SK-N-SH (cell line): ENCODE results near the gene FAM9C. TPM values are rescaled to one million over a fixed set of nuclear protein-coding genes. Genes with fewer than 3 reads are reported as not detected.
"Not testable (repeated sequence)": the region's sequence is repeated elsewhere in the genome, so short reads cannot be mapped to it uniquely, and the experiment has no call there.

ENCODE experiments used
- CTCF ChIA-PET: fragments of 300-600, 350-600 bp; formaldehyde crosslinking; extraction: SDS; loops from one replicate; lab custom pipeline; 2021; lab: Yijun Ruan, JAX
- POLR2A ChIA-PET: fragments of 350-600 bp; sonication (Branson Sonifier 250); formaldehyde crosslinking; extraction: SDS; loops from one replicate; lab custom pipeline; 2020; ENCODE audit warnings: antibody characterized with exemption, inconsistent platforms; lab: Yijun Ruan, JAX
- DNase-seq: peaks from one replicate; pipeline ENCODE4 v3.0.0; 2012
- H2AFZ ChIP-seq: fragments of 200-600 bp; sonication (generic); 2 replicates; pipeline ENCODE4 v1.8.1; 2016; ENCODE audit warnings: antibody characterized with exemption, mild to moderate bottlenecking, low read depth
- H3F3A ChIP-seq: fragments of 200-600 bp; sonication (generic); replicated peaks from 2 replicates; pipeline ENCODE3; 2016; ENCODE audit warnings: antibody characterized with exemption, mild to moderate bottlenecking; ENCODE audit not compliant: insufficient read depth
- H3K27ac ChIP-seq, 2 experiments: fragments of 200-500 bp in 1 of 2; fragments of 200-600 bp in 1 of 2; sonication (Bioruptor generic) in 1 of 2; sonication (generic), shearing (Covaris generic) in 1 of 2; 2 replicates each; pipeline versions ENCODE4 v1.5.1 to v1.6.1; 2014 to 2016; ENCODE audit warnings: low read depth in 2 of 2, inconsistent platforms in 1 of 2, low read length in 1 of 2, mild to moderate bottlenecking in 1 of 2, mixed read lengths in 1 of 2
- H3K27me3 ChIP-seq: fragments of 200-600 bp; sonication (generic), shearing (Covaris generic); 2 replicates; pipeline ENCODE4 v1.6.1; 2016; ENCODE audit warnings: mixed run types; ENCODE audit not compliant: insufficient read depth
- H3K36me3 ChIP-seq, 2 experiments: fragments of 200-500 bp in 1 of 2; fragments of 200-600 bp in 1 of 2; sonication (Bioruptor generic) in 1 of 2; sonication (generic) in 1 of 2; replicated peaks in 1 of 2; 2 replicates each; pipeline versions ENCODE3 to v1.5.1; 2014 to 2016; ENCODE audit warnings: low read length in 1 of 2, mild to moderate bottlenecking in 1 of 2; ENCODE audit not compliant: insufficient read depth in 2 of 2, control insufficient read depth in 1 of 2
- H3K4me1 ChIP-seq, 2 experiments: fragments of 200-500 bp in 1 of 2; fragments of 200-600 bp in 1 of 2; sonication (Bioruptor generic) in 1 of 2; sonication (generic), shearing (Covaris generic) in 1 of 2; 2 replicates each; pipeline versions ENCODE4 v1.5.1 to v1.6.1; 2014 to 2016; ENCODE audit warnings: low read depth in 1 of 2, low read length in 1 of 2, mixed run types in 1 of 2; ENCODE audit not compliant: insufficient read depth in 2 of 2, control insufficient read depth in 1 of 2
- H3K4me2 ChIP-seq: fragments of 200-600 bp; sonication (generic), shearing (Covaris generic); 2 replicates; pipeline ENCODE4 v1.6.1; 2017; ENCODE audit warnings: mixed run types
- H3K4me3 ChIP-seq, 2 experiments: fragments of 200-500 bp in 1 of 2; fragments of 200-600 bp in 1 of 2; sonication (Bioruptor generic) in 1 of 2; sonication (generic), shearing (Covaris generic) in 1 of 2; 2 replicates each; pipeline versions ENCODE4 v1.5.1 to v1.8.1; 2014 to 2016; ENCODE audit warnings: low read depth in 2 of 2, inconsistent platforms in 1 of 2, low read length in 1 of 2, mild to moderate bottlenecking in 1 of 2, mixed read lengths in 1 of 2, moderate library complexity in 1 of 2
- H3K79me2 ChIP-seq: fragments of 200-600 bp; sonication (generic); 2 replicates; pipeline ENCODE4 v1.8.1; 2017; ENCODE audit warnings: mild to moderate bottlenecking; ENCODE audit not compliant: insufficient read depth
- H3K9ac ChIP-seq: fragments of 200-600 bp; sonication (generic); 2 replicates; pipeline ENCODE4 v1.6.1; 2017; ENCODE audit warnings: mixed run types
- H3K9me2 ChIP-seq: fragments of 200-600 bp; sonication (generic); 2 replicates; pipeline ENCODE4 v1.6.1; 2017; ENCODE audit warnings: mixed run types
- H3K9me3 ChIP-seq: fragments of 200-600 bp; sonication (generic); 2 replicates; pipeline ENCODE4 v1.6.1; 2017; ENCODE audit warnings: mixed run types, mild to moderate bottlenecking, moderate library complexity
- H4K20me1 ChIP-seq: fragments of 200-600 bp; sonication (generic); 2 replicates; pipeline ENCODE4 v1.6.1; 2017; ENCODE audit warnings: mild to moderate bottlenecking, mixed run types; ENCODE audit not compliant: insufficient read depth
- EP300 ChIP-seq, 2 experiments: IDR thresholded peaks; 2 replicates each; pipeline versions ENCODE4 v1.4.0 to v1.6.1; 2012; ENCODE audit warnings: borderline replicate concordance in 1 of 2, low read depth in 1 of 2, low read length in 1 of 2
- GATA2 ChIP-seq: sonication (generic); formaldehyde crosslinking; IDR thresholded peaks from 2 replicates; pipeline ENCODE4 v1.5.0; 2020; ENCODE audit warnings: mild to moderate bottlenecking, missing genetic modification reagents
- MXI1 ChIP-seq: IDR thresholded peaks from 2 replicates; pipeline ENCODE4 v1.6.1; 2012; ENCODE audit warnings: mild to moderate bottlenecking, low read depth, low read length, improper control_type of control experiment
- NFIC ChIP-seq: IDR thresholded peaks from 2 replicates; pipeline ENCODE4 v1.4.0; 2012; ENCODE audit warnings: borderline replicate concordance
- NRF1 ChIP-seq: IDR thresholded peaks from 2 replicates; pipeline ENCODE4 v1.6.1; 2012; ENCODE audit warnings: low read depth, mild to moderate bottlenecking, low read length
- PBX3 ChIP-seq: IDR thresholded peaks from 2 replicates; pipeline ENCODE4; 2012
- SMC3 ChIP-seq: IDR thresholded peaks from 2 replicates; pipeline ENCODE4 v1.6.1; 2012; ENCODE audit warnings: low read depth, low read length, improper control_type of control experiment
- TAF1 ChIP-seq: IDR thresholded peaks from 2 replicates; pipeline ENCODE4 v1.6.1; 2012; ENCODE audit warnings: low read depth, mild to moderate bottlenecking, low read length, moderate library complexity, borderline replicate concordance
- TCF12 ChIP-seq: IDR thresholded peaks from 2 replicates; pipeline ENCODE4 v1.4.0; 2012
- YY1 ChIP-seq: IDR thresholded peaks from 2 replicates; pipeline ENCODE4 v1.4.0; 2012; ENCODE audit warnings: low read depth, mild to moderate bottlenecking
- ZBTB33 ChIP-seq: IDR thresholded peaks from 2 replicates; pipeline ENCODE4 v1.4.0; 2012; ENCODE audit warnings: low read depth, borderline replicate concordance
- WGBS: methylation state at CpG from one replicate; pipeline ENCODE4 v1.1.6; 2017; ENCODE audit warnings: low lambda C conversion rate; 5-methylcytosine and 5-hydroxymethylcytosine counted together
- polyA plus RNA-seq, 3 experiments: library from polyadenylated mRNA; depleted of rRNA; stranded (reverse); fragments of >200 nt; gene quantifications; 2 replicates each; pipeline ENCODE4 v1.2.3, GENCODE V29; 2012
- TF ChIP-seq, protein P1 (sequence below): fragments of 200-600 bp; sonication (generic); IDR thresholded peaks from 2 replicates; pipeline ENCODE4 v1.6.1; 2017; ENCODE audit warnings: antibody characterized with exemption, mild to moderate bottlenecking, moderate library complexity
- TF ChIP-seq, protein P2 (sequence below): fragments of 150-350 bp; IDR thresholded peaks from 2 replicates; pipeline ENCODE4 v1.6.1; 2017; ENCODE audit warnings: antibody characterized with exemption, low read length, low read depth, borderline replicate concordance

The FAM9C gene
- polyA plus RNA-seq, 1 of the 3 experiments (the other 2 are of a cell fraction): 2.6 TPM

GRCh38 chrX:13087322-13088155, 43.1 kb upstream of the FAM9C start:
- no peaks in the 10 kb centered on the region for H3K4me1 ChIP-seq
- H4K20me1 ChIP-seq: no peaks in the 10 kb centered on the region
- TF ChIP-seq SMC3 (no peak), GATA2 (CRISPR knock-in tag) (no peak), MXI1 (no peak), EP300 (IDR thresholded peaks at IDR 0.05; ENCODE audit: borderline replicate concordance in 1 of 2, low read depth in 1 of 2, low read length in 1 of 2) (peak in 1 of 2 experiments; percentile 38; a peak in 1 of 4 replicates), NRF1 (no peak), TCF12 (peak; percentile 41; the same call in 1 of the 2 replicates), NFIC (peak; percentile 72), PBX3 (peak; percentile 54)
- H3K36me3 ChIP-seq: no peaks in the 10 kb centered on the region
- H3K27me3 ChIP-seq: no peaks in the 10 kb centered on the region
- H3K9me3 ChIP-seq: no peaks in the 10 kb centered on the region
- ChIA-PET POLR2A (no interaction called here), CTCF (interaction anchor here (0.6 to 1.0 kb wide), 2 partner anchors 17 to 400 kb away, joined by 3 to 4 read pairs; no protein-coding TSS in a partner anchor)
- H3K4me3 ChIP-seq: no peak overlapping the region
- H3K79me2 ChIP-seq: no peaks in the 10 kb centered on the region
- peaks cover 10% of the 10 kb centered on the region for H3F3A ChIP-seq
- no peak overlapping the region for H3K4me2 ChIP-seq
- no peaks in the 10 kb centered on the region for H3K9me2 ChIP-seq
- DNase-seq: no peak
- WGBS: 48% methylated on average over 10 of the region's 10 CpGs
- peak overlapping the region; percentile 56 to 58 for H3K27ac ChIP-seq
- no peak overlapping the region; the same call in 1 of the 2 replicates for H3K9ac ChIP-seq
- peak overlapping the region; percentile 48; the same call in 1 of the 2 replicates for H2AFZ ChIP-seq

GRCh38 chrX:13086793-13087321, 42.4 kb upstream of the FAM9C start:
- H3K27me3 ChIP-seq, H3K9me3 ChIP-seq, H3K9me2 ChIP-seq, DNase-seq, H3K4me3 ChIP-seq, H3K36me3 ChIP-seq, H3K79me2 ChIP-seq, H3K4me2 ChIP-seq, POLR2A ChIA-PET, H4K20me1 ChIP-seq, H3K4me1 ChIP-seq, H3K9ac ChIP-seq, H3F3A ChIP-seq: not testable (repeated sequence)
- Histone ChIP-seq H3K27ac (peak overlapping the region in 1 of 2 experiments; percentile 56; a peak in 2 of 4 replicates), H2AFZ (peak overlapping the region; percentile 48; the same call in 1 of the 2 replicates)
- WGBS: 68% methylated on average over 8 of the region's 8 CpGs
- CTCF ChIA-PET: interaction anchor here (0.6 kb wide), 1 partner anchor 401 kb away, joined by 4 read pairs; no protein-coding TSS in a partner anchor

DNA sequence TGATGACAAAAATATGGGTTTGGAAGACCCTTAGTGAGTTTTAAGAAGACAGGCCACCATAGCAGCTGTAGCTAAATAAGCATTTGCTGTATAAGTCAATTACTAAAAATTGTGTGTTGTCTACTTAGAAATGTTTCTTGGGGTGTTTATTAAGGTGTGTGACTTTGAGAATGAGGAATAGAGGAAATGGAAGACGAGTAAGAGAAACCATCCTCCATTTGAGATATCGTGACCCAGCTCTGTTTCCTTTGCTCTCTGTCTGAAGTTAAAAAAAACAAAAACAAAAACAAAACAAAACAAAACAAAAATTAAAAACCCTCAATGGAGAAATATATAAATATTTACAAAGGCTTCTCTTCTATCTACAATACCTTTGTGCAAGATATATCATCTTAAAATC, 41.7 kb upstream of the FAM9C start:
- Histone ChIP-seq H3K9me2 (no peaks in the 10 kb centered on the region), H3K9ac (no peak overlapping the region), H3K36me3 (no peaks in the 10 kb centered on the region), H3K4me1 (no peaks in the 10 kb centered on the region; a peak in 1 of 4 replicates), H2AFZ (no peak overlapping the region), H3K79me2 (no peaks in the 10 kb centered on the region), H3K4me3 (no peak overlapping the region), H3K9me3 (no peaks in the 10 kb centered on the region), H3K27ac (no peak overlapping the region), H3K27me3 (no peaks in the 10 kb centered on the region), H3K4me2 (no peak overlapping the region), H3F3A (peaks cover 10% of the 10 kb centered on the region), H4K20me1 (no peaks in the 10 kb centered on the region)
- ChIA-PET CTCF (interaction anchor here (0.6 kb wide), 1 partner anchor 1110 kb away, joined by 3 read pairs; no protein-coding TSS in a partner anchor), POLR2A (no interaction called here)
- 71% methylated on average over 2 of the region's 2 CpGs for WGBS
- no peak for DNase-seq
- TF ChIP-seq SMC3 (no peak), ZBTB33 (no peak), GATA2 (CRISPR knock-in tag) (no peak), EP300 (IDR thresholded peaks at IDR 0.05; ENCODE audit: borderline replicate concordance in 1 of 2, low read depth in 1 of 2, low read length in 1 of 2) (no peak), YY1 (no peak), NFIC (no peak), TAF1 (no peak)
- TF ChIP-seq, protein P1, sequence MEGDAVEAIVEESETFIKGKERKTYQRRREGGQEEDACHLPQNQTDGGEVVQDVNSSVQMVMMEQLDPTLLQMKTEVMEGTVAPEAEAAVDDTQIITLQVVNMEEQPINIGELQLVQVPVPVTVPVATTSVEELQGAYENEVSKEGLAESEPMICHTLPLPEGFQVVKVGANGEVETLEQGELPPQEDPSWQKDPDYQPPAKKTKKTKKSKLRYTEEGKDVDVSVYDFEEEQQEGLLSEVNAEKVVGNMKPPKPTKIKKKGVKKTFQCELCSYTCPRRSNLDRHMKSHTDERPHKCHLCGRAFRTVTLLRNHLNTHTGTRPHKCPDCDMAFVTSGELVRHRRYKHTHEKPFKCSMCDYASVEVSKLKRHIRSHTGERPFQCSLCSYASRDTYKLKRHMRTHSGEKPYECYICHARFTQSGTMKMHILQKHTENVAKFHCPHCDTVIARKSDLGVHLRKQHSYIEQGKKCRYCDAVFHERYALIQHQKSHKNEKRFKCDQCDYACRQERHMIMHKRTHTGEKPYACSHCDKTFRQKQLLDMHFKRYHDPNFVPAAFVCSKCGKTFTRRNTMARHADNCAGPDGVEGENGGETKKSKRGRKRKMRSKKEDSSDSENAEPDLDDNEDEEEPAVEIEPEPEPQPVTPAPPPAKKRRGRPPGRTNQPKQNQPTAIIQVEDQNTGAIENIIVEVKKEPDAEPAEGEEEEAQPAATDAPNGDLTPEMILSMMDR: no peak
- TF ChIP-seq, protein P2, sequence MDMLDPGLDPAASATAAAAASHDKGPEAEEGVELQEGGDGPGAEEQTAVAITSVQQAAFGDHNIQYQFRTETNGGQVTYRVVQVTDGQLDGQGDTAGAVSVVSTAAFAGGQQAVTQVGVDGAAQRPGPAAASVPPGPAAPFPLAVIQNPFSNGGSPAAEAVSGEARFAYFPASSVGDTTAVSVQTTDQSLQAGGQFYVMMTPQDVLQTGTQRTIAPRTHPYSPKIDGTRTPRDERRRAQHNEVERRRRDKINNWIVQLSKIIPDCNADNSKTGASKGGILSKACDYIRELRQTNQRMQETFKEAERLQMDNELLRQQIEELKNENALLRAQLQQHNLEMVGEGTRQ: no peak
